ENCODE measurements around the gene DOCK7. TPM values are rescaled to one million over a fixed set of nuclear protein-coding genes. Genes with fewer than 3 reads are reported as not detected.

DOCK7 gene
- total and polyA plus RNA-seq, 2 of the 13 experiments (the other 11 are each of a cell fraction or from before 2014, with no cell fraction given): 45.7 to 67.2 TPM

DNA sequence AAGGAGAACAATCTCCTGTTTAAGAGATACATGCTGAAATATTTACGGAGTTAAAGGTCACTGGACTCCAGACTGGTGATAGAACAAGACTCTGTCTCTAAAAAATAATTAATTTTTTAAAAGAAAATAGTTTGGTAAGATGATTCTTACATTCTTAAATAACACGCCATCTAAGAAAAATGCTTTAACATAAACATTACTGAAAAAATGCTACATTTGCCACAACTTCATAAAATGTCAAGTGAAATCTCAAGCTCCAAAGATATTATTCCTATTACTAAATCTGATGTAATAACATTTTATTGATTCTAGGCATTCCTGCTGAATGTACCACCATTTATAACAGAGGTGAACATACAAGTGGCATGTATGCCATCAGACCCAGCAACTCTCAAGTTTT, 86.7 kb downstream of the DOCK7 start:
- FAIRE-seq: no peak

More for the DNA sequence above, 86.7 kb downstream of the DOCK7 start:
- Histone ChIP-seq H3K79me2 (ENCODE audit: insufficient read depth, low read length) (peaks cover 3% of the 10 kb centered on the region), H3K9ac (ENCODE audit: insufficient read depth, low read depth, low read length) (no peak overlapping the region), H3K27ac (ENCODE audit: extremely low read length, insufficient read depth, low read length) (no peak overlapping the region), H3K27me3 (ENCODE audit: control insufficient read depth in 1 of 2, insufficient read depth in 2 of 2, low read length in 2 of 2) (no peaks in the 10 kb centered on the region), H3K36me3 (replicated peaks in 1 of 2; ENCODE audit: control insufficient read depth in 1 of 2, insufficient read depth in 2 of 2, low read length in 2 of 2) (0 out of 5 replicates have a peak, but pooled peaks cover 0 to 3% of the 10 kb centered on the region in 2 experiments), H3K9me3 (ENCODE audit: low read length) (no peaks in the 10 kb centered on the region), H3K4me1 (ENCODE audit: insufficient read depth, low read length) (peaks cover 41% of the 10 kb centered on the region), H3K4me3 (replicated peaks in 1 of 3; ENCODE audit: insufficient read depth in 1 of 3, low read depth in 2 of 3, low read length in 3 of 3) (no peak overlapping the region), H4K20me1 (ENCODE audit: insufficient read depth, low read length) (no peaks in the 10 kb centered on the region), H2AFZ (ENCODE audit: low read length) (no peak overlapping the region), H3K4me2 (ENCODE audit: low read depth, low read length) (no peak overlapping the region)
- WGBS (ENCODE audit: low lambda C conversion rate): 90% methylated on average over 2 of the region's 2 CpGs
- in situ Hi-C loops (cut with HindIII; ENCODE audit: extremely low pct_ligation_motif_present, low pct_unique_long_range_greater_than_20kb): no loop called here
- intact Hi-C loops (cut with micrococcal nuclease; ENCODE audit: unreplicated experiment): no loop called here
- BruUV-seq (replicated peaks): no TSS peak
- POLR2A ChIA-PET: no interaction called here
- ATAC-seq (no peak), DNase-seq (ENCODE audit: low spot score) (no peak)
- TF ChIP-seq ZNF562 (CRISPR knock-in tag; IDR thresholded peaks at IDR 0.05; ENCODE audit: borderline replicate concordance) (no peak), SP5 (CRISPR knock-in tag; IDR thresholded peaks at IDR 0.05; ENCODE audit: borderline replicate concordance, low read depth) (no peak), THRA (CRISPR knock-in tag; IDR thresholded peaks at IDR 0.05; ENCODE audit: borderline replicate concordance) (no peak), NR2F6 (IDR thresholded peaks at IDR 0.05) (no peak; the same call in 1 of the 2 replicates), NR2F6 (CRISPR knock-in tag; IDR thresholded peaks at IDR 0.05) (no peak), BRCA1 (CRISPR knock-in tag; IDR thresholded peaks at IDR 0.05) (no peak)
- TF ChIP-seq, protein P1, sequence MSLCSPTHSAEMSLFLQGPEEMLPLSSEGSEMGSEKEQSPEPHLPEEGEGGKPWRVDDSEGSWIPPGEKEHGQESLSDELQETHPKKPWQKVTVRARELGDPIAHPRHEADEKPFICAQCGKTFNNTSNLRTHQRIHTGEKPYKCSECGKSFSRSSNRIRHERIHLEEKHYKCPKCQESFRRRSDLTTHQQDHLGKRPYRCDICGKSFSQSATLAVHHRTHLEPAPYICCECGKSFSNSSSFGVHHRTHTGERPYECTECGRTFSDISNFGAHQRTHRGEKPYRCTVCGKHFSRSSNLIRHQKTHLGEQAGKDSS (CRISPR knock-in tag; IDR thresholded peaks at IDR 0.05; ENCODE audit: borderline replicate concordance, low read depth): no peak
- TF ChIP-seq, protein P2, sequence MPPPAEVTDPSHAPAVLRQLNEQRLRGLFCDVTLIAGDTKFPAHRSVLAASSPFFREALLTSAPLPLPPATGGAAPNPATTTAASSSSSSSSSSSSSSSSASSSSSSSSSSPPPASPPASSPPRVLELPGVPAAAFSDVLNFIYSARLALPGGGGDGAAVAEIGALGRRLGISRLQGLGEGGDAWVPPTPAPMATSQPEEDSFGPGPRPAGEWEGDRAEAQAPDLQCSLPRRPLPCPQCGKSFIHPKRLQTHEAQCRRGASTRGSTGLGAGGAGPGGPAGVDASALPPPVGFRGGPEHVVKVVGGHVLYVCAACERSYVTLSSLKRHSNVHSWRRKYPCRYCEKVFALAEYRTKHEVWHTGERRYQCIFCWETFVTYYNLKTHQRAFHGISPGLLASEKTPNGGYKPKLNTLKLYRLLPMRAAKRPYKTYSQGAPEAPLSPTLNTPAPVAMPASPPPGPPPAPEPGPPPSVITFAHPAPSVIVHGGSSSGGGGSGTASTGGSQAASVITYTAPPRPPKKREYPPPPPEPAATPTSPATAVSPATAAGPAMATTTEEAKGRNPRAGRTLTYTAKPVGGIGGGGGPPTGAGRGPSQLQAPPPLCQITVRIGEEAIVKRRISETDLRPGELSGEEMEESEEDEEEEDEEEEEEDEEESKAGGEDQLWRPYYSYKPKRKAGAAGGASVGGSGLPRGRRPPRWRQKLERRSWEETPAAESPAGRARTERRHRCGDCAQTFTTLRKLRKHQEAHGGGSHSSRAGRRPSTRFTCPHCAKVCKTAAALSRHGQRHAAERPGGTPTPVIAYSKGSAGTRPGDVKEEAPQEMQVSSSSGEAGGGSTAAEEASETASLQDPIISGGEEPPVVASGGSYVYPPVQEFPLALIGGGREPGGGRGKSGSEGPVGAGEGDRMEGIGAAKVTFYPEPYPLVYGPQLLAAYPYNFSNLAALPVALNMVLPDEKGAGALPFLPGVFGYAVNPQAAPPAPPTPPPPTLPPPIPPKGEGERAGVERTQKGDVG (CRISPR knock-in tag; IDR thresholded peaks at IDR 0.05; ENCODE audit: borderline replicate concordance): no peak
- TF ChIP-seq, protein P3, sequence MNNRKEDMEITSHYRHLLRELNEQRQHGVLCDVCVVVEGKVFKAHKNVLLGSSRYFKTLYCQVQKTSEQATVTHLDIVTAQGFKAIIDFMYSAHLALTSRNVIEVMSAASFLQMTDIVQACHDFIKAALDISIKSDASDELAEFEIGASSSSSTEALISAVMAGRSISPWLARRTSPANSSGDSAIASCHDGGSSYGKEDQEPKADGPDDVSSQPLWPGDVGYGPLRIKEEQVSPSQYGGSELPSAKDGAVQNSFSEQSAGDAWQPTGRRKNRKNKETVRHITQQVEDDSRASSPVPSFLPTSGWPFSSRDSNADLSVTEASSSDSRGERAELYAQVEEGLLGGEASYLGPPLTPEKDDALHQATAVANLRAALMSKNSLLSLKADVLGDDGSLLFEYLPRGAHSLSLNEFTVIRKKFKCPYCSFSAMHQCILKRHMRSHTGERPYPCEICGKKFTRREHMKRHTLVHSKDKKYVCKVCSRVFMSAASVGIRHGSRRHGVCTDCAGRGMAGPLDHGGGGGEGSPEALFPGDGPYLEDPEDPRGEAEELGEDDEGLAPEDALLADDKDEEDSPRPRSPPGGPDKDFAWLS (CRISPR knock-in tag; IDR thresholded peaks at IDR 0.05; ENCODE audit: borderline replicate concordance): no peak
- TF ChIP-seq, protein P4, sequence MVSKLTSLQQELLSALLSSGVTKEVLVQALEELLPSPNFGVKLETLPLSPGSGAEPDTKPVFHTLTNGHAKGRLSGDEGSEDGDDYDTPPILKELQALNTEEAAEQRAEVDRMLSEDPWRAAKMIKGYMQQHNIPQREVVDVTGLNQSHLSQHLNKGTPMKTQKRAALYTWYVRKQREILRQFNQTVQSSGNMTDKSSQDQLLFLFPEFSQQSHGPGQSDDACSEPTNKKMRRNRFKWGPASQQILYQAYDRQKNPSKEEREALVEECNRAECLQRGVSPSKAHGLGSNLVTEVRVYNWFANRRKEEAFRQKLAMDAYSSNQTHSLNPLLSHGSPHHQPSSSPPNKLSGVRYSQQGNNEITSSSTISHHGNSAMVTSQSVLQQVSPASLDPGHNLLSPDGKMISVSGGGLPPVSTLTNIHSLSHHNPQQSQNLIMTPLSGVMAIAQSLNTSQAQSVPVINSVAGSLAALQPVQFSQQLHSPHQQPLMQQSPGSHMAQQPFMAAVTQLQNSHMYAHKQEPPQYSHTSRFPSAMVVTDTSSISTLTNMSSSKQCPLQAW (CRISPR knock-in tag; IDR thresholded peaks at IDR 0.05): no peak
- CTCF ChIA-PET (ENCODE audit: low intra/inter-chr PET ratio, low total read pairs): no interaction called here

Data from HepG2 (cell line).